GM23338 (cell line): ENCODE results near the gene MLLT11.

ENCODE experiments used
- CREB1 ChIP-seq: fragments of 250-450 bp; sonication (Bioruptor Pico); IDR thresholded peaks from 2 replicates; pipeline ENCODE4 v1.5.0; 2020; ENCODE audit warnings: low read depth, mild to moderate bottlenecking, moderate library complexity
- EZH2 ChIP-seq: fragments of 200-600 bp; sonication (generic); IDR thresholded peaks from one replicate; pipeline ENCODE4 v1.8.0; 2017; ENCODE audit warnings: antibody characterized with exemption, mild to moderate bottlenecking, low read depth; ENCODE audit not compliant: unreplicated experiment
- EZH2phosphoT487 ChIP-seq: fragments of 200-600 bp; sonication (generic); IDR thresholded peaks from one replicate; pipeline ENCODE4 v1.8.1; 2018; ENCODE audit warnings: antibody characterized with exemption; ENCODE audit not compliant: unreplicated experiment
- JUNB ChIP-seq: IDR thresholded peaks from one replicate; pipeline ENCODE4 v1.6.1; 2016; ENCODE audit warnings: antibody characterized with exemption; ENCODE audit not compliant: unreplicated experiment
- NANOG ChIP-seq: IDR thresholded peaks from 2 replicates; pipeline ENCODE4 v1.6.1; 2016; ENCODE audit warnings: antibody characterized with exemption, borderline replicate concordance
- POLR2AphosphoS5 ChIP-seq: IDR thresholded peaks from 2 replicates; pipeline ENCODE4 v1.6.1; 2016; ENCODE audit warnings: antibody characterized with exemption, low read depth
- STAT1 ChIP-seq: IDR thresholded peaks from one replicate; pipeline ENCODE4 v1.6.1; 2016; ENCODE audit warnings: antibody characterized with exemption; ENCODE audit not compliant: unreplicated experiment
- ZNF114 ChIP-seq: fragments of 250-450 bp; sonication (Bioruptor Pico); IDR thresholded peaks from 2 replicates; pipeline ENCODE4 v1.5.0; 2020; ENCODE audit warnings: mild to moderate bottlenecking, moderate library complexity
- TF ChIP-seq, protein P1 (sequence below), 2 experiments: fragments of 200-600 bp in 1 of 2; sonication (generic) in 1 of 2; conservative IDR thresholded peaks; 2 replicates each; pipeline versions ENCODE4 v1.5.1 to v1.6.1; 2016 to 2017; ENCODE audit warnings: antibody characterized with exemption in 2 of 2, low read depth in 2 of 2, mild to moderate bottlenecking in 2 of 2, moderate library complexity in 1 of 2
- TF ChIP-seq, protein P2 (sequence below): IDR thresholded peaks from one replicate; pipeline ENCODE4 v1.6.1; 2018; ENCODE audit warnings: antibody characterized with exemption; ENCODE audit not compliant: unreplicated experiment
- TF ChIP-seq, protein P3 (sequence below): fragments of 250-450 bp; sonication (Bioruptor Pico); IDR thresholded peaks from 2 replicates; pipeline ENCODE4 v1.5.0; 2020; ENCODE audit warnings: mild to moderate bottlenecking, moderate library complexity
- TF ChIP-seq, protein P4 (sequence below): IDR thresholded peaks from 2 replicates; pipeline ENCODE4 v1.6.1; 2016; ENCODE audit warnings: antibody characterized with exemption

DNA sequence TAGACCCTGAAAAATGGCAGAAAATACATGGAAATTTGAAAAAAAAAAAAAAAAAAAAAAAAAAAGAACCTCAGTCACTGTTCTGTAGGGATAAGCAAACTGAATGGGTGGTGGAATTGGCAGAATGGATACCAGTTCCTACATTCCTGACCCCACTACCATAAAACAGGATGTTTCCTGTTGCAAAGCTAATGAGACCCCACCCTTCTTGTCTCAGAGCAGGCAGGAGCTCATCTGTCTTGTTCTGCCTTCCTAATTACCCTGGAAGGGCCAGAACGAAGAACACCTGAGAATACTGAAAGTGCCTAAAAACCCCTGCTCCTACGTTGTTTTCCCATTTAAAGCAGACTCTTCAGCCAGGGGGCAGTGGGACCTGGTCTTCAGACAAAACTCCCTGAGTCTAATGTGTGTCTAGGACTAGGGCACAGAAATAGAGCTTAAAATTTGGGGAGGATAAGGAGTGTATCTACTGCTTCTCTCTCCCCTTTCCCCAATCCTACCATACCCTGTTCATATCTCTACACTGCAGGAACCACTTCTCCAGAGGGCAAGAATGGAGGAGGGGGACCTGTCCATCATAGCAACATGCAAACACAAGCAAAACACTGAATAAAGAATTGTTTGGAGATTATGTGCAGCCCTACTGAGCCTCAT lies 8.7 kb upstream of the MLLT11 start:
- TF ChIP-seq, protein P1, sequence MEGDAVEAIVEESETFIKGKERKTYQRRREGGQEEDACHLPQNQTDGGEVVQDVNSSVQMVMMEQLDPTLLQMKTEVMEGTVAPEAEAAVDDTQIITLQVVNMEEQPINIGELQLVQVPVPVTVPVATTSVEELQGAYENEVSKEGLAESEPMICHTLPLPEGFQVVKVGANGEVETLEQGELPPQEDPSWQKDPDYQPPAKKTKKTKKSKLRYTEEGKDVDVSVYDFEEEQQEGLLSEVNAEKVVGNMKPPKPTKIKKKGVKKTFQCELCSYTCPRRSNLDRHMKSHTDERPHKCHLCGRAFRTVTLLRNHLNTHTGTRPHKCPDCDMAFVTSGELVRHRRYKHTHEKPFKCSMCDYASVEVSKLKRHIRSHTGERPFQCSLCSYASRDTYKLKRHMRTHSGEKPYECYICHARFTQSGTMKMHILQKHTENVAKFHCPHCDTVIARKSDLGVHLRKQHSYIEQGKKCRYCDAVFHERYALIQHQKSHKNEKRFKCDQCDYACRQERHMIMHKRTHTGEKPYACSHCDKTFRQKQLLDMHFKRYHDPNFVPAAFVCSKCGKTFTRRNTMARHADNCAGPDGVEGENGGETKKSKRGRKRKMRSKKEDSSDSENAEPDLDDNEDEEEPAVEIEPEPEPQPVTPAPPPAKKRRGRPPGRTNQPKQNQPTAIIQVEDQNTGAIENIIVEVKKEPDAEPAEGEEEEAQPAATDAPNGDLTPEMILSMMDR (conservative IDR thresholded peaks at IDR 0.05; ENCODE audit: low read depth in 2 of 2): no peak
- TF ChIP-seq POLR2AphosphoS5 (no peak), EZH2phosphoT487 (no peak), EZH2 (no peak), JUNB (no peak), ZNF114 (CRISPR knock-in tag) (no peak), STAT1 (no peak), CREB1 (no peak), NANOG (no peak)
- TF ChIP-seq, protein P2, sequence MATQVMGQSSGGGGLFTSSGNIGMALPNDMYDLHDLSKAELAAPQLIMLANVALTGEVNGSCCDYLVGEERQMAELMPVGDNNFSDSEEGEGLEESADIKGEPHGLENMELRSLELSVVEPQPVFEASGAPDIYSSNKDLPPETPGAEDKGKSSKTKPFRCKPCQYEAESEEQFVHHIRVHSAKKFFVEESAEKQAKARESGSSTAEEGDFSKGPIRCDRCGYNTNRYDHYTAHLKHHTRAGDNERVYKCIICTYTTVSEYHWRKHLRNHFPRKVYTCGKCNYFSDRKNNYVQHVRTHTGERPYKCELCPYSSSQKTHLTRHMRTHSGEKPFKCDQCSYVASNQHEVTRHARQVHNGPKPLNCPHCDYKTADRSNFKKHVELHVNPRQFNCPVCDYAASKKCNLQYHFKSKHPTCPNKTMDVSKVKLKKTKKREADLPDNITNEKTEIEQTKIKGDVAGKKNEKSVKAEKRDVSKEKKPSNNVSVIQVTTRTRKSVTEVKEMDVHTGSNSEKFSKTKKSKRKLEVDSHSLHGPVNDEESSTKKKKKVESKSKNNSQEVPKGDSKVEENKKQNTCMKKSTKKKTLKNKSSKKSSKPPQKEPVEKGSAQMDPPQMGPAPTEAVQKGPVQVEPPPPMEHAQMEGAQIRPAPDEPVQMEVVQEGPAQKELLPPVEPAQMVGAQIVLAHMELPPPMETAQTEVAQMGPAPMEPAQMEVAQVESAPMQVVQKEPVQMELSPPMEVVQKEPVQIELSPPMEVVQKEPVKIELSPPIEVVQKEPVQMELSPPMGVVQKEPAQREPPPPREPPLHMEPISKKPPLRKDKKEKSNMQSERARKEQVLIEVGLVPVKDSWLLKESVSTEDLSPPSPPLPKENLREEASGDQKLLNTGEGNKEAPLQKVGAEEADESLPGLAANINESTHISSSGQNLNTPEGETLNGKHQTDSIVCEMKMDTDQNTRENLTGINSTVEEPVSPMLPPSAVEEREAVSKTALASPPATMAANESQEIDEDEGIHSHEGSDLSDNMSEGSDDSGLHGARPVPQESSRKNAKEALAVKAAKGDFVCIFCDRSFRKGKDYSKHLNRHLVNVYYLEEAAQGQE: no peak
- TF ChIP-seq, protein P3, sequence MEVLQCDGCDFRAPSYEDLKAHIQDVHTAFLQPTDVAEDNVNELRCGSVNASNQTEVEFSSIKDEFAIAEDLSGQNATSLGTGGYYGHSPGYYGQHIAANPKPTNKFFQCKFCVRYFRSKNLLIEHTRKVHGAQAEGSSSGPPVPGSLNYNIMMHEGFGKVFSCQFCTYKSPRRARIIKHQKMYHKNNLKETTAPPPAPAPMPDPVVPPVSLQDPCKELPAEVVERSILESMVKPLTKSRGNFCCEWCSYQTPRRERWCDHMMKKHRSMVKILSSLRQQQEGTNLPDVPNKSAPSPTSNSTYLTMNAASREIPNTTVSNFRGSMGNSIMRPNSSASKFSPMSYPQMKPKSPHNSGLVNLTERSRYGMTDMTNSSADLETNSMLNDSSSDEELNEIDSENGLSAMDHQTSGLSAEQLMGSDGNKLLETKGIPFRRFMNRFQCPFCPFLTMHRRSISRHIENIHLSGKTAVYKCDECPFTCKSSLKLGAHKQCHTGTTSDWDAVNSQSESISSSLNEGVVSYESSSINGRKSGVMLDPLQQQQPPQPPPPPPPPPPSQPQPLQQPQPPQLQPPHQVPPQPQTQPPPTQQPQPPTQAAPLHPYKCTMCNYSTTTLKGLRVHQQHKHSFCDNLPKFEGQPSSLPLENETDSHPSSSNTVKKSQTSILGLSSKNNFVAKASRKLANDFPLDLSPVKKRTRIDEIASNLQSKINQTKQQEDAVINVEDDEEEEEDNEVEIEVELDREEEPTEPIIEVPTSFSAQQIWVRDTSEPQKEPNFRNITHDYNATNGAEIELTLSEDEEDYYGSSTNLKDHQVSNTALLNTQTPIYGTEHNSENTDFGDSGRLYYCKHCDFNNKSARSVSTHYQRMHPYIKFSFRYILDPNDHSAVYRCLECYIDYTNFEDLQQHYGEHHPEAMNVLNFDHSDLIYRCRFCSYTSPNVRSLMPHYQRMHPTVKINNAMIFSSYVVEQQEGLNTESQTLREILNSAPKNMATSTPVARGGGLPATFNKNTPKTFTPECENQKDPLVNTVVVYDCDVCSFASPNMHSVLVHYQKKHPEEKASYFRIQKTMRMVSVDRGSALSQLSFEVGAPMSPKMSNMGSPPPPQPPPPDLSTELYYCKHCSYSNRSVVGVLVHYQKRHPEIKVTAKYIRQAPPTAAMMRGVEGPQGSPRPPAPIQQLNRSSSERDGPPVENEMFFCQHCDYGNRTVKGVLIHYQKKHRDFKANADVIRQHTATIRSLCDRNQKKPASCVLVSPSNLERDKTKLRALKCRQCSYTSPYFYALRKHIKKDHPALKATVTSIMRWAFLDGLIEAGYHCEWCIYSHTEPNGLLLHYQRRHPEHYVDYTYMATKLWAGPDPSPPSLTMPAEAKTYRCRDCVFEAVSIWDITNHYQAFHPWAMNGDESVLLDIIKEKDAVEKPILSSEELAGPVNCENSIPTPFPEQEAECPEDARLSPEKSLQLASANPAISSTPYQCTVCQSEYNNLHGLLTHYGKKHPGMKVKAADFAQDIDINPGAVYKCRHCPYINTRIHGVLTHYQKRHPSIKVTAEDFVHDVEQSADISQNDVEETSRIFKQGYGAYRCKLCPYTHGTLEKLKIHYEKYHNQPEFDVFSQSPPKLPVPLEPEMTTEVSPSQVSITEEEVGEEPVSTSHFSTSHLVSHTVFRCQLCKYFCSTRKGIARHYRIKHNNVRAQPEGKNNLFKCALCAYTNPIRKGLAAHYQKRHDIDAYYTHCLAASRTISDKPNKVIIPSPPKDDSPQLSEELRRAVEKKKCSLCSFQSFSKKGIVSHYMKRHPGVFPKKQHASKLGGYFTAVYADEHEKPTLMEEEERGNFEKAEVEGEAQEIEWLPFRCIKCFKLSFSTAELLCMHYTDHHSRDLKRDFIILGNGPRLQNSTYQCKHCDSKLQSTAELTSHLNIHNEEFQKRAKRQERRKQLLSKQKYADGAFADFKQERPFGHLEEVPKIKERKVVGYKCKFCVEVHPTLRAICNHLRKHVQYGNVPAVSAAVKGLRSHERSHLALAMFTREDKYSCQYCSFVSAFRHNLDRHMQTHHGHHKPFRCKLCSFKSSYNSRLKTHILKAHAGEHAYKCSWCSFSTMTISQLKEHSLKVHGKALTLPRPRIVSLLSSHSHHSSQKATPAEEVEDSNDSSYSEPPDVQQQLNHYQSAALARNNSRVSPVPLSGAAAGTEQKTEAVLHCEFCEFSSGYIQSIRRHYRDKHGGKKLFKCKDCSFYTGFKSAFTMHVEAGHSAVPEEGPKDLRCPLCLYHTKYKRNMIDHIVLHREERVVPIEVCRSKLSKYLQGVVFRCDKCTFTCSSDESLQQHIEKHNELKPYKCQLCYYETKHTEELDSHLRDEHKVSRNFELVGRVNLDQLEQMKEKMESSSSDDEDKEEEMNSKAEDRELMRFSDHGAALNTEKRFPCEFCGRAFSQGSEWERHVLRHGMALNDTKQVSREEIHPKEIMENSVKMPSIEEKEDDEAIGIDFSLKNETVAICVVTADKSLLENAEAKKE (CRISPR knock-in tag): no peak
- TF ChIP-seq, protein P4, sequence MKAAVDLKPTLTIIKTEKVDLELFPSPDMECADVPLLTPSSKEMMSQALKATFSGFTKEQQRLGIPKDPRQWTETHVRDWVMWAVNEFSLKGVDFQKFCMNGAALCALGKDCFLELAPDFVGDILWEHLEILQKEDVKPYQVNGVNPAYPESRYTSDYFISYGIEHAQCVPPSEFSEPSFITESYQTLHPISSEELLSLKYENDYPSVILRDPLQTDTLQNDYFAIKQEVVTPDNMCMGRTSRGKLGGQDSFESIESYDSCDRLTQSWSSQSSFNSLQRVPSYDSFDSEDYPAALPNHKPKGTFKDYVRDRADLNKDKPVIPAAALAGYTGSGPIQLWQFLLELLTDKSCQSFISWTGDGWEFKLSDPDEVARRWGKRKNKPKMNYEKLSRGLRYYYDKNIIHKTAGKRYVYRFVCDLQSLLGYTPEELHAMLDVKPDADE: no peak
